HL-60 (cell line): Measurements from ENCODE around the gene ZNF292.

Experiments
- CTCF ChIP-seq: IDR thresholded peaks from one replicate; pipeline ENCODE4 v1.5.1; 2011; ENCODE audit warnings: low read length, control low read depth, inconsistent platforms; ENCODE audit not compliant: insufficient read depth
- POLR2AphosphoS5 ChIP-seq: IDR thresholded peaks from 2 replicates; pipeline ENCODE4 v1.6.1; 2012; ENCODE audit warnings: low read depth

- TF ChIP-seq CTCF: no peak
- no peak for TF ChIP-seq POLR2AphosphoS5
Observed at GRCh38 chr6:87213364-87213763, 58.0 kb downstream of the ZNF292 start.
